Measurements from ENCODE around the gene ZSWIM6.

- TF ChIP-seq CTCF (IDR thresholded peaks at IDR 0.05) (no peak), POLR2A (IDR thresholded peaks at IDR 0.05) (no peak)
Measured at GRCh38 chr5:61381968-61382367, 49.9 kb downstream of the ZSWIM6 start.

Measured in heart left ventricle (tissue), 13 donors.